ENCODE results near the gene FARP1. TPM values are rescaled to one million over a fixed set of nuclear protein-coding genes. Genes with fewer than 3 reads are reported as not detected.

FARP1 gene
- total and polyA plus RNA-seq, 8 donors = 11.6 to 319 (median 70.3) TPM

GRCh38 chr13:98422046-98422445 is 279.2 kb downstream of the FARP1 start:
- no peak for TF ChIP-seq CTCF (IDR thresholded peaks at IDR 0.05)
- Histone ChIP-seq H3K4me3 (no peak overlapping the region), H3K9me3 (no peaks in the 10 kb centered on the region), H3K36me3 (peaks cover 7 to 54% (median 39%) of the 10 kb centered on the region in 4 donors), H3K27me3 (no peaks in the 10 kb centered on the region), H3K4me1 (peaks cover 0 to 13% (median 9%) of the 10 kb centered on the region in 4 donors), H3K27ac (no peak overlapping the region)
- 86 to 90% (median 88%) methylated on average over 9 of the region's 9 CpGs for WGBS, 5 donors
- intact Hi-C loops (cut with DNase I; ENCODE audit: low total_unique reads) = no loop called here
- no peak for DNase-seq

GRCh38 chr13:98423417-98423816 is 280.5 kb downstream of the FARP1 start:
- no peak overlapping the region for H3K27ac ChIP-seq
- no peaks in the 10 kb centered on the region for H3K27me3 ChIP-seq
- no peak for DNase-seq
- no peak for TF ChIP-seq POLR2AphosphoS5 (IDR thresholded peaks at IDR 0.05)
- TF ChIP-seq POLR2A (IDR thresholded peaks at IDR 0.05) = no peak
- TF ChIP-seq EP300 (IDR thresholded peaks at IDR 0.05) = no peak
- no peak for TF ChIP-seq CTCF (IDR thresholded peaks at IDR 0.05)
- no peak overlapping the region for H3K4me3 ChIP-seq
- intact Hi-C loops (cut with DNase I; ENCODE audit: low total_unique reads) = no loop called here
- H3K36me3 ChIP-seq = peaks cover 11 to 68% (median 51%) of the 10 kb centered on the region in 4 donors
- H3K4me1 ChIP-seq = peaks cover 0 to 12% (median 4%) of the 10 kb centered on the region in 4 donors
- H3K9me3 ChIP-seq = no peaks in the 10 kb centered on the region
- WGBS, 5 donors = 47 to 67% (median 63%) methylated on average over 7 of the region's 7 CpGs

GRCh38 chr13:98427331-98427995 is 284.6 kb downstream of the FARP1 start:
- Histone ChIP-seq H3K27me3 (no peaks in the 10 kb centered on the region), H3K4me1 (peaks cover 0 to 18% (median 3%) of the 10 kb centered on the region in 4 donors), H3K36me3 (peaks cover 14 to 66% (median 58%) of the 10 kb centered on the region in 4 donors), H3K9me3 (no peaks in the 10 kb centered on the region), H3K4me3 (no peak overlapping the region), H3K27ac (no peak overlapping the region)
- 82 to 90% (median 86%) methylated on average over 13 of the region's 13 CpGs for WGBS, 5 donors
- no peak for DNase-seq
- intact Hi-C loops (cut with DNase I; ENCODE audit: low total_unique reads) = no loop called here
- TF ChIP-seq CTCF (IDR thresholded peaks at IDR 0.05) = no peak
- TF ChIP-seq POLR2AphosphoS5 (IDR thresholded peaks at IDR 0.05) = no peak
- TF ChIP-seq EP300 (IDR thresholded peaks at IDR 0.05) = no peak
- no peak for TF ChIP-seq POLR2A (IDR thresholded peaks at IDR 0.05)

GRCh38 chr13:98428256-98428966 is 285.5 kb downstream of the FARP1 start:
- TF ChIP-seq CTCF (IDR thresholded peaks at IDR 0.05) (no peak), EP300 (IDR thresholded peaks at IDR 0.05) (no peak), POLR2A (IDR thresholded peaks at IDR 0.05) (no peak), POLR2AphosphoS5 (IDR thresholded peaks at IDR 0.05) (no peak)
- no peak for DNase-seq
- H3K9me3 ChIP-seq = no peaks in the 10 kb centered on the region

More at GRCh38 chr13:98428256-98428966, 285.5 kb downstream of the FARP1 start:
- WGBS, 5 donors = 78 to 90% (median 83%) methylated on average over 15 of the region's 15 CpGs
- intact Hi-C loops (cut with DNase I; ENCODE audit: low total_unique reads) = no loop called here
- H3K4me1 ChIP-seq = peaks cover 0 to 18% (median 3%) of the 10 kb centered on the region in 4 donors
- no peak overlapping the region for H3K27ac ChIP-seq
- H3K27me3 ChIP-seq = no peaks in the 10 kb centered on the region
- H3K4me3 ChIP-seq = no peak overlapping the region
- peaks cover 14 to 68% (median 55%) of the 10 kb centered on the region in 4 donors for H3K36me3 ChIP-seq
